ENCODE results near the gene KLF7.

KLF7 gene

GRCh38 chr2:207203056-207203455, 37.3 kb upstream of the KLF7 start:
- H3K4me3 Mint-ChIP-seq, result no peak overlapping the region
- no peaks in the 10 kb centered on the region for H3K4me1 Mint-ChIP-seq
- no peaks in the 10 kb centered on the region for H3K9me3 Mint-ChIP-seq
- TF ChIP-seq, protein P1, sequence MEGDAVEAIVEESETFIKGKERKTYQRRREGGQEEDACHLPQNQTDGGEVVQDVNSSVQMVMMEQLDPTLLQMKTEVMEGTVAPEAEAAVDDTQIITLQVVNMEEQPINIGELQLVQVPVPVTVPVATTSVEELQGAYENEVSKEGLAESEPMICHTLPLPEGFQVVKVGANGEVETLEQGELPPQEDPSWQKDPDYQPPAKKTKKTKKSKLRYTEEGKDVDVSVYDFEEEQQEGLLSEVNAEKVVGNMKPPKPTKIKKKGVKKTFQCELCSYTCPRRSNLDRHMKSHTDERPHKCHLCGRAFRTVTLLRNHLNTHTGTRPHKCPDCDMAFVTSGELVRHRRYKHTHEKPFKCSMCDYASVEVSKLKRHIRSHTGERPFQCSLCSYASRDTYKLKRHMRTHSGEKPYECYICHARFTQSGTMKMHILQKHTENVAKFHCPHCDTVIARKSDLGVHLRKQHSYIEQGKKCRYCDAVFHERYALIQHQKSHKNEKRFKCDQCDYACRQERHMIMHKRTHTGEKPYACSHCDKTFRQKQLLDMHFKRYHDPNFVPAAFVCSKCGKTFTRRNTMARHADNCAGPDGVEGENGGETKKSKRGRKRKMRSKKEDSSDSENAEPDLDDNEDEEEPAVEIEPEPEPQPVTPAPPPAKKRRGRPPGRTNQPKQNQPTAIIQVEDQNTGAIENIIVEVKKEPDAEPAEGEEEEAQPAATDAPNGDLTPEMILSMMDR (IDR thresholded peaks at IDR 0.05; ENCODE audit: unreplicated experiment in 3 of 3), result no peak
- H3K27me3 Mint-ChIP-seq (ENCODE audit: low read depth), result no peaks in the 10 kb centered on the region
- H3K36me3 Mint-ChIP-seq (ENCODE audit: low read depth), result no peaks in the 10 kb centered on the region
- no peak overlapping the region for H3K27ac Mint-ChIP-seq

DNA sequence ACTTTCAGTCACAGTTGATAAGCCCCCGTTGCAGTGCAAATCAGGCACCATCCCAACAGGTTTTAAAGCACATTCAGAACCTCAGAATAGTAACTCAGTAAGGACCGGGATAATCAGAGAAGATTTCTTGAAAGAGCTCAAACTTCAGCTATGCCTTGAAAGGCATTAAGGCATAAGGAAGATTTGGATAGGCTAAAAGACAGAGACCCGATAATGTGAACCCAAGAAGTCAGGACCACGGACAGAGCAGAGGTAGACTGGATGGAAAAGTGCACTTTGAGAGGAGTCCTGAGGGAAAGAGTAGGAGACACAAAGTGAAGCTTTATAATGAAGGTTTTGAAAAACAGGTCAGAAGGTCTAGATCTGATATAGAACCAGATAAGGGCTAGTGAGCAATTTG, 36.9 kb upstream of the KLF7 start:
- no peak overlapping the region for H3K4me3 Mint-ChIP-seq
- TF ChIP-seq, protein P1 (IDR thresholded peaks at IDR 0.05; ENCODE audit: unreplicated experiment in 3 of 3), result no peak
- H3K27me3 Mint-ChIP-seq (ENCODE audit: low read depth), result no peaks in the 10 kb centered on the region
- no peaks in the 10 kb centered on the region for H3K4me1 Mint-ChIP-seq
- no peaks in the 10 kb centered on the region for H3K9me3 Mint-ChIP-seq
- H3K36me3 Mint-ChIP-seq (ENCODE audit: low read depth), result no peaks in the 10 kb centered on the region
- no peak overlapping the region for H3K27ac Mint-ChIP-seq

DNA sequence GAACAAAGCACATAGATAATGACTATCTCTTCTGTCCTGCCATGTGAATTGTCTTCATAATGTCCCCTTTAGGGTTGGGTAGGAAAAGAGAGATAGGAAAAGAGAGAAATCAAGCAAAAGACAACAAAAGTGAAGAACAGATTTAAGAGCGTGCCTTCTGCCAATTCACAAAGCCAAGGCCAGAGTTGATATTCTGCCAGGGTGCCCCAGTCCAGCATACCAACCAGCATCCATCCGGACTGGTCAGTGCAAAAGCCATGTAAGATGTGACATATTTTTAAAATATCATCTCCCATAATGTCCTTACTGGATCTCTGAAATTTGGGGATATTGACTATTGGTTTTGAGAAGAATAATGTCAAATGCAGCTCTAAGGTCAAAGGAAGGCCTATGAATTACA, 35.7 kb upstream of the KLF7 start:
- TF ChIP-seq, protein P1 (IDR thresholded peaks at IDR 0.05; ENCODE audit: unreplicated experiment in 3 of 3), result no peak
- Mint-ChIP-seq H3K27me3 (ENCODE audit: low read depth) (no peaks in the 10 kb centered on the region), H3K4me3 (no peak overlapping the region), H3K9me3 (no peaks in the 10 kb centered on the region), H3K36me3 (ENCODE audit: low read depth) (no peaks in the 10 kb centered on the region), H3K27ac (no peak overlapping the region), H3K4me1 (no peaks in the 10 kb centered on the region)

- Mint-ChIP-seq H3K27ac (no peak overlapping the region), H3K9me3 (no peaks in the 10 kb centered on the region), H3K4me1 (no peaks in the 10 kb centered on the region), H3K27me3 (ENCODE audit: low read depth) (no peaks in the 10 kb centered on the region), H3K4me3 (no peak overlapping the region), H3K36me3 (ENCODE audit: low read depth) (no peaks in the 10 kb centered on the region)
- TF ChIP-seq, protein P1 (IDR thresholded peaks at IDR 0.05; ENCODE audit: unreplicated experiment in 3 of 3), result no peak
Measured at GRCh38 chr2:207200136-207200535, 34.4 kb upstream of the KLF7 start.

DNA sequence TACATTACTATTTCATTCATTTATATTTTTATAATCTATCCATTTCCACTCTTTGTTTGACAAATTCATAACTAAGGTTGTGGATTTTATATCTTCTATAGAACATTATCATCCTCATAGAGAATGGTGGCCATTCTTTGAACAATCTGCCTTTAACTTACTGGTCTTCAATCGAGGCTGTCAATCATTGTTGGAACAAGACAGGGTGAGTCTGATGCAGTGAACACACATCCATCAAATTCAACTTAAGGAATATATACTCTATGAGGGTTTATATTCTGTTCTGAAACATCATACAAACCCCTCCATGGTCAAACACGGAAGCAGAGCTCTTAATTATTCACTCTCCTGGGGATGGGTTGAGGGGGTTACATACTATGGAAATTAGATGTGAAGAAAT, 28.3 kb upstream of the KLF7 start:
- no peak overlapping the region for H3K4me3 Mint-ChIP-seq
- peaks cover 4% of the 10 kb centered on the region for H3K4me1 Mint-ChIP-seq
- TF ChIP-seq, protein P1 (IDR thresholded peaks at IDR 0.05; ENCODE audit: unreplicated experiment in 3 of 3), result no peak
- H3K9me3 Mint-ChIP-seq, result no peaks in the 10 kb centered on the region
- no peak overlapping the region for H3K27ac Mint-ChIP-seq
- no peaks in the 10 kb centered on the region for H3K36me3 Mint-ChIP-seq (ENCODE audit: low read depth)
- no peaks in the 10 kb centered on the region for H3K27me3 Mint-ChIP-seq (ENCODE audit: low read depth)

DNA sequence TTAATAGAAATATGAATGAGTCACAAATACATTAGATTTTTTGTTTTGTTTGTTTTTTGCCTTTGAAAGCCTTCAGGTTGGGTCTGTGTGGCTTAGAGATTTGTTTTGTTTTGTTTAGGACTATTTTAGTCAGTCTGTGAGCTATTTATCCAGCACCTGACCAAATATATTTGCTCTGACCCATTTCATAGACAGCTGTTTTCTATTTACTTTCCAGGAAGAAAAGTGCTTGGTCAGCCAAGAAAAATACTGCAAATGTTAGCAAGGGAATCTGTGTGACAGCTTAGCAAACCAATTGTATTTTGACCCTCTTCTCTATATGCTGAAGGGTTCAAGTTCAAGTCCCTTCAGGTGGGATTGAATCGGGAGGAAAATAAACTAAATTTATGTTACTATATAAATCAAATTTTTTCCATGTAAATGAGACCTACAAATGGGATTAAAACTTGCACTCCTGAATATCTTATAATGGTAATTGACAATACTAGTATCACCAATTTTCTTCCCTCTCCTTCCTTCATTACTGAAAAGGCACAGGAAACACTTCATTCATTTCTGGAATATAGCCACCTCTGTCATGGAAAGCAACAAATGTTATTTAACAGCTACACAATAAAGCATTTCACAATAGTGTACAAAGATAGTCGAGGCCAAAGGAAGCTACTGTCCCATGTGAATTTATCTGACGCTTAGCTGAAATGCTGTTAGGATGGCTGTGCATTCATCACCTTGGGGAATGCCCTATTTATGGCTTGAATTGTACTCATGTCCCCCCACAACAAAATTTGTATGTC, 23.1 kb upstream of the KLF7 start:
- no peak overlapping the region for H3K4me3 Mint-ChIP-seq
- peaks cover 11% of the 10 kb centered on the region for H3K4me1 Mint-ChIP-seq
- no peaks in the 10 kb centered on the region for H3K27me3 Mint-ChIP-seq (ENCODE audit: low read depth)
- H3K27ac Mint-ChIP-seq, result peak overlapping the region in 1 of 3 experiments; percentile 56
- H3K9me3 Mint-ChIP-seq, result no peaks in the 10 kb centered on the region
- TF ChIP-seq, protein P1 (IDR thresholded peaks at IDR 0.05; ENCODE audit: unreplicated experiment in 3 of 3), result no peak
- H3K36me3 Mint-ChIP-seq (ENCODE audit: low read depth), result no peaks in the 10 kb centered on the region
